Neural progenitor cell (in vitro differentiated cells): ENCODE data around the gene SLC28A1.

Source experiments
- CTCF ChIP-seq: fragments of 200-600 bp; sonication (generic); IDR thresholded peaks from 2 replicates; pipeline ENCODE4 v1.5.1; 2017; ENCODE audit warnings: antibody characterized with exemption, mild to moderate bottlenecking
- EZH2 ChIP-seq: fragments of 200-600 bp; sonication (generic); IDR thresholded peaks from 2 replicates; pipeline ENCODE4 v1.6.1; 2017; ENCODE audit warnings: antibody characterized with exemption, mild to moderate bottlenecking, moderate library complexity
- EZH2phosphoT487 ChIP-seq: fragments of 200-600 bp; sonication (generic); IDR thresholded peaks from 2 replicates; pipeline ENCODE4 v1.6.1; 2017; ENCODE audit warnings: antibody characterized with exemption

GRCh38 chr15:84979651-84980050 is 95.2 kb downstream of the SLC28A1 start:
- TF ChIP-seq CTCF (no peak), EZH2 (no peak), EZH2phosphoT487 (peak; percentile 59)
